Lower leg skin (tissue), 3 donors: ENCODE measurements around the gene PANK1.

Source experiments
- CTCF ChIP-seq, 3 donors: fragments of 450-650 bp; IDR thresholded peaks; one replicate each; pipeline ENCODE4 v1.5.1; 2016; ENCODE audit warnings: antibody characterized with exemption in 3 of 3, mild to moderate bottlenecking in 3 of 3, moderate library complexity in 2 of 3
- POLR2A ChIP-seq, 2 donors: fragments of 450-650 bp; IDR thresholded peaks; one replicate each; pipeline ENCODE4 v1.6.1; 2016 to 2017; ENCODE audit warnings: antibody characterized with exemption in 2 of 2, mild to moderate bottlenecking in 1 of 2, moderate library complexity in 1 of 2

GRCh38 chr10:89669985-89670384 lies 24.9 kb upstream of the PANK1 start:
- TF ChIP-seq CTCF (IDR thresholded peaks at IDR 0.05) = no peak
- TF ChIP-seq POLR2A (IDR thresholded peaks at IDR 0.05) = no peak
